IgD-negative memory B cell (primary cell): ENCODE data around the gene PRC1. TPM values are rescaled to one million over a fixed set of nuclear protein-coding genes. Genes with fewer than 3 reads are reported as not detected.
"Not testable (repeated sequence)": the region's sequence is repeated elsewhere in the genome, so short reads cannot be mapped to it uniquely, and the experiment has no call there.

Experiments
- H3K27ac Mint-ChIP-seq, 3 donors: one replicate each; pipeline ENCODE4 v1.8.0; 2020 to 2022; ENCODE audit warnings: mild to moderate bottlenecking in 3 of 3, mixed read lengths in 3 of 3, moderate library complexity in 1 of 3
- H3K27me3 Mint-ChIP-seq: one replicate; pipeline ENCODE4 v1.8.0; 2021; ENCODE audit warnings: mixed read lengths
- H3K36me3 Mint-ChIP-seq: one replicate; pipeline ENCODE4 v1.8.0; 2020; ENCODE audit warnings: mild to moderate bottlenecking, mixed read lengths
- H3K4me1 Mint-ChIP-seq, 3 donors: one replicate each; pipeline ENCODE4 v1.8.0; 2020 to 2022; ENCODE audit warnings: mixed read lengths in 3 of 3, mild to moderate bottlenecking in 1 of 3
- H3K4me3 Mint-ChIP-seq, 4 donors: one replicate each; pipeline ENCODE4 v1.8.0; 2020 to 2022; ENCODE audit warnings: mild to moderate bottlenecking in 4 of 4, mixed read lengths in 4 of 4, moderate library complexity in 3 of 4
- H3K9me3 Mint-ChIP-seq, 3 donors: one replicate each; pipeline ENCODE4 v1.8.0; 2020 to 2021; ENCODE audit warnings: mixed read lengths in 3 of 3, mild to moderate bottlenecking in 1 of 3
- polyA plus RNA-seq: library from polyadenylated mRNA; unstranded; fragments of 300-500 nt; fragmentation: Illumina TruSeq; gene quantifications from one replicate; pipeline ENCODE4 v1.2.3, GENCODE V29; 2021

The PRC1 gene
- polyA plus RNA-seq, 1 donor from 2014 or later: 3.3 TPM

GRCh38 chr15:90939756-90940155 is 54.6 kb downstream of the PRC1 start:
- Mint-ChIP-seq H3K36me3 (no peaks in the 10 kb centered on the region), H3K9me3 (no peaks in the 10 kb centered on the region), H3K4me3 (peak overlapping the region in 1 of 4 donors; percentile 43)

GRCh38 chr15:90938261-90938660 is 56.1 kb downstream of the PRC1 start:
- Mint-ChIP-seq H3K27me3 (no peaks in the 10 kb centered on the region), H3K36me3 (no peaks in the 10 kb centered on the region), H3K4me1 (peaks cover 14 to 16% (median 15%) of the 10 kb centered on the region in 3 donors), H3K27ac (no peak overlapping the region), H3K4me3 (no peak overlapping the region), H3K9me3 (no peaks in the 10 kb centered on the region)

More at GRCh38 chr15:90939756-90940155, 54.6 kb downstream of the PRC1 start:
- no peaks in the 10 kb centered on the region for H3K27me3 Mint-ChIP-seq
- H3K4me1 Mint-ChIP-seq: peaks cover 9 to 12% (median 11%) of the 10 kb centered on the region in 3 donors
- H3K27ac Mint-ChIP-seq: no peak overlapping the region

- H3K27me3 Mint-ChIP-seq: no peaks in the 10 kb centered on the region
- H3K27ac Mint-ChIP-seq: peak overlapping the region in 2 of 3 donors; percentile 36 to 85
- H3K36me3 Mint-ChIP-seq: no peaks in the 10 kb centered on the region
- H3K4me1 Mint-ChIP-seq: peaks cover 18 to 20% (median 20%) of the 10 kb centered on the region in 3 donors
- H3K4me3 Mint-ChIP-seq: peak overlapping the region; percentile 87 to 97 (median 94)
- no peaks in the 10 kb centered on the region for H3K9me3 Mint-ChIP-seq
Observed at GRCh38 chr15:90936823-90937222, 57.5 kb downstream of the PRC1 start.

- no peaks in the 10 kb centered on the region for H3K36me3 Mint-ChIP-seq
- H3K9me3 Mint-ChIP-seq: no peaks in the 10 kb centered on the region
- peak within 1 kb of the TSS; percentile 85 to 98 (median 91) for H3K27ac Mint-ChIP-seq
- peaks cover 25 to 33% (median 29%) of the 10 kb centered on the region in 3 donors for H3K4me1 Mint-ChIP-seq
- no peaks in the 10 kb centered on the region for H3K27me3 Mint-ChIP-seq
- H3K4me3 Mint-ChIP-seq: peak within 1 kb of the TSS; percentile 87 to 97 (median 94)
Observed at GRCh38 chr15:90934949-90935751, 59.2 kb downstream of the PRC1 start, which contains the start of gene UNC45A. TSS of gene UNC45A (plus strand) at chr15:90935285. CDS start at chr15:90935325, 40 bp downstream.

- peak overlapping the region; percentile 11 to 98 (median 91) for H3K27ac Mint-ChIP-seq
- H3K36me3 Mint-ChIP-seq: no peaks in the 10 kb centered on the region
- peak overlapping the region; percentile 87 to 97 (median 94) for H3K4me3 Mint-ChIP-seq
- no peaks in the 10 kb centered on the region for H3K27me3 Mint-ChIP-seq
- H3K4me1 Mint-ChIP-seq: peaks cover 32 to 40% (median 33%) of the 10 kb centered on the region in 3 donors
- no peaks in the 10 kb centered on the region for H3K9me3 Mint-ChIP-seq
Observed at GRCh38 chr15:90934256-90934948, 59.9 kb downstream of the PRC1 start.

- H3K27ac Mint-ChIP-seq: peak overlapping the region in 2 of 3 donors; percentile 31 to 69
- no peaks in the 10 kb centered on the region for H3K36me3 Mint-ChIP-seq
- peaks cover 35 to 42% (median 39%) of the 10 kb centered on the region in 3 donors for H3K4me1 Mint-ChIP-seq
- peak overlapping the region; percentile 16 to 100 (median 80) for H3K4me3 Mint-ChIP-seq
- H3K9me3 Mint-ChIP-seq: no peaks in the 10 kb centered on the region
- no peaks in the 10 kb centered on the region for H3K27me3 Mint-ChIP-seq
Observed at GRCh38 chr15:90933301-90933700, 61.0 kb downstream of the PRC1 start.

- peak overlapping the region; percentile 99 for H3K27ac Mint-ChIP-seq
- peaks cover 35 to 42% (median 39%) of the 10 kb centered on the region in 3 donors for H3K4me1 Mint-ChIP-seq
- H3K36me3 Mint-ChIP-seq: no peaks in the 10 kb centered on the region
- no peaks in the 10 kb centered on the region for H3K27me3 Mint-ChIP-seq
- no peaks in the 10 kb centered on the region for H3K9me3 Mint-ChIP-seq
- peak overlapping the region; percentile 81 to 100 (median 98) for H3K4me3 Mint-ChIP-seq
Observed at GRCh38 chr15:90932660-90932991, 61.7 kb downstream of the PRC1 start.

- H3K4me3 Mint-ChIP-seq: peak within 1 kb of the TSS; percentile 97 to 100 (median 100)
- peak within 1 kb of the TSS; percentile 99 for H3K27ac Mint-ChIP-seq
- no peaks in the 10 kb centered on the region for H3K36me3 Mint-ChIP-seq
- no peaks in the 10 kb centered on the region for H3K9me3 Mint-ChIP-seq
- peaks cover 35 to 42% (median 39%) of the 10 kb centered on the region in 3 donors for H3K4me1 Mint-ChIP-seq
- no peaks in the 10 kb centered on the region for H3K27me3 Mint-ChIP-seq
Observed at GRCh38 chr15:90931828-90932659, 62.3 kb downstream of the PRC1 start, which contains the start of gene HDDC3. TSS of gene HDDC3 (minus strand) at chr15:90932549. CDS start at chr15:90932540, 9 bp downstream.

GRCh38 chr15:90931575-90931827 is 62.8 kb downstream of the PRC1 start:
- Mint-ChIP-seq H3K4me1 (peaks cover 32 to 39% (median 36%) of the 10 kb centered on the region in 3 donors), H3K27me3 (no peaks in the 10 kb centered on the region), H3K27ac (peak overlapping the region; percentile 99), H3K9me3 (no peaks in the 10 kb centered on the region), H3K36me3 (no peaks in the 10 kb centered on the region), H3K4me3 (peak overlapping the region; percentile 97 to 100 (median 100))

- peaks cover 27 to 34% (median 31%) of the 10 kb centered on the region in 3 donors for H3K4me1 Mint-ChIP-seq
- H3K4me3 Mint-ChIP-seq: peak overlapping the region; percentile 97 to 100 (median 100)
- no peaks in the 10 kb centered on the region for H3K36me3 Mint-ChIP-seq
- no peaks in the 10 kb centered on the region for H3K27me3 Mint-ChIP-seq
- H3K9me3 Mint-ChIP-seq: no peaks in the 10 kb centered on the region
- peak overlapping the region; percentile 99 for H3K27ac Mint-ChIP-seq
Observed at GRCh38 chr15:90930861-90931574, 63.3 kb downstream of the PRC1 start.

- peaks cover 2% of the 10 kb centered on the region for H3K36me3 Mint-ChIP-seq
- H3K27ac Mint-ChIP-seq: peak overlapping the region; percentile 98 to 99 (median 99)
- H3K4me3 Mint-ChIP-seq: peak overlapping the region; percentile 88 to 100 (median 100)
- H3K9me3 Mint-ChIP-seq: no peaks in the 10 kb centered on the region
- H3K4me1 Mint-ChIP-seq: peaks cover 28 to 30% (median 29%) of the 10 kb centered on the region in 3 donors
- H3K27me3 Mint-ChIP-seq: no peaks in the 10 kb centered on the region
Observed at GRCh38 chr15:90929246-90930019, 64.9 kb downstream of the PRC1 start.

- peaks cover 24 to 26% (median 24%) of the 10 kb centered on the region in 3 donors for H3K4me1 Mint-ChIP-seq
- not testable (repeated sequence) for H3K27ac Mint-ChIP-seq, H3K27me3 Mint-ChIP-seq, H3K36me3 Mint-ChIP-seq, H3K9me3 Mint-ChIP-seq
- peak overlapping the region in 2 of 4 donors; percentile 21 to 89 for H3K4me3 Mint-ChIP-seq
Observed at GRCh38 chr15:90928106-90928505, 66.2 kb downstream of the PRC1 start.

- not testable (repeated sequence) for H3K27ac Mint-ChIP-seq, H3K27me3 Mint-ChIP-seq
- H3K4me1 Mint-ChIP-seq: peaks cover 18 to 22% (median 21%) of the 10 kb centered on the region in 3 donors
Observed at GRCh38 chr15:90926766-90927165, 67.6 kb downstream of the PRC1 start.

More at GRCh38 chr15:90926766-90927165, 67.6 kb downstream of the PRC1 start:
- not testable (repeated sequence) for H3K9me3 Mint-ChIP-seq, H3K36me3 Mint-ChIP-seq
- peak overlapping the region in 3 of 4 donors; percentile 4 to 57 (median 39) for H3K4me3 Mint-ChIP-seq
